CD4-positive, alpha-beta T cell treated with Interleukin-15 for 1 hour (primary cell): ENCODE results near the gene FAM50B.

Experiments used
- DNase-seq: peaks from one replicate; pipeline ENCODE4 v3.0.0-alpha.2; 2020

FAM50B gene

GRCh38 chr6:3820563-3820962, 28.6 kb upstream of the FAM50B start:
- no peak for DNase-seq

DNA sequence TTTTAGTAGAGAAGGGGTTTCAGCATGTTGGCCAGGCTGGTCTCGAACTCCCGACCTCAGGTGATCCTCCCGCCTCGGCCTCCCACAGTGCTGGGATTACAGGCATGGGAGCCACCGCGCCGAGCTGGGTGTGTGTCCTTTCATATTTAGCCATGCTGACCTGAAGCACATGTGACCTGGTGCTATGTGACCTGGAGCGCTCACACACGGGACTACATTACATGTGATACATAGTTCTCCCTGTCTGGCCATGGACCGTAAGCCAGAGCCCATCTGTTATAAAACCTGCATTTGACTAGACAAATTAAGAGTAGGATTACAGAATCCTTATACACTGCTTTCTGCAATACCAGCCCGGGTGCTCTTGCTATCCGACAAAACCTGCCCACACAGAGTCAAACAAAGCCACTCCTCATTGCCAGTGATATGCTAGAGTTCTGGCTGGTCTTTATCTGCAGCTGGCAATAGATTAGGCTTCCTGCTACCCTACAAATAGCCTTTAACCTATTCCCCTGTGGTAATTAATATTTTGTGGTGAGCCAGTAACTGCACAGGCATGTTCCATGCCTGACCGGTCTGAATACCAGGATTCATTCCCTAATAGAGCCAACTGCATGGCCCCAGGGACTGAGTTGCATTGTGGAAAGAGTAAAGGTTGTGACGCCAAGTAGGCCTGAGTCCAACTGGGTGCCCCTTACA, 26.3 kb upstream of the FAM50B start:
- DNase-seq: no peak

- no peak for DNase-seq
These were observed 25.5 kb upstream of the FAM50B start for GRCh38 chr6:3823671-3824070.

- DNase-seq: no peak
These were observed 23.8 kb upstream of the FAM50B start for GRCh38 chr6:3825331-3825831.

DNA sequence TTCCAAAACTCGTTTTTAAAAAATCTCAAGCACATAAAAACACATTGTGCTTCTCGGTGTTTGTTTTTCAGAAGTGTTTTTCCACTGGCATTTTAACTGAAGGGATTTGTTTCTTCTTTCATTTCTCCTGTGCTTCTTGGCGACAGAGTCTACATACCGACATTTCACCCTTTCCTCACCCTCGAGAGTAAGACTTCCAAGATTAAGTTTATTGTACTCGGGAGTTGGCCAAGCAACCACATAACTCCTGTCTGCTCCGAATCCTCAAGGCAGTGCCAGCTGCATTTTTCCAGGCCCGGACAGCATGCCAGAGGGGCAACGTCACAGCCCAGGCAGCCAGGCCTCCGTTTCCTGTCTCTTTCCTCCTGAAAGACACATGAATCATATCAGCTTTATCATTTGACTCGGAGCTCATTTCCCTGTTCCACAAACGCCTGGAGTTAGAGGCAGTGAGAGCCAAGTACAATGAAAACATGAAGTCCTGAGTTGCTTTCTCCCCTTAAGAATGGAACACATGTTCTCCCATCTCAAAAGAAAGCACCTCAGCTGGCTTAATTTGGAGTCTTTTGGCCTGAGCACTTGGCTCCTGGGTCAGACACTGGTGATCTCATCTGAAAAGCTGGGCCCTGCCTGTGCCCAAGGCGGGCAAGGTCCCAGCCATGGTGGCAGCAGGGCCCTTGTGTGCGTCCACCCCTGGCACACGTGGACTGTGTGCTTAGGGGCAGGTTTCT, 23.2 kb upstream of the FAM50B start:
- no peak for DNase-seq

- DNase-seq: no peak
These were observed 19.9 kb upstream of the FAM50B start for GRCh38 chr6:3829285-3829684.

DNA sequence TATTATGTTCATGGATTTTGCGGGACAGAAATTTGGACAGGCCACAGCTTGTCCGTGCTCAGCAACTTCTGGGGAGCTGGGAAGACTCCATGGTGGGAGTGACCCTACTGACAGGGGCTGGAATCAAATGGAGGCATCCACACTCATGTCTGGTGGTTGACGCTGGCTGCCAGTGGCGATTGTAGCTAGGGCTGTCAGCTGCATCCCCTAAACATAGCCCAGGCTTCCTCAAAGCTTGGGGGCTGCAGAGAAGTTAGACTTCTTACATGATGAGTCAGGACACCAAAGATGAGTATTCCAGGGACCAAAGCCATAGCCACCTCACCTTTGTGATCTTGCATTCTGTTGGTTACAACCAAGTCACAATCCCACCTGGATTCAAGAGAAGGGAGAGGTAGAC, 18.4 kb upstream of the FAM50B start:
- DNase-seq: no peak

- no peak for DNase-seq
These were observed 17.2 kb upstream of the FAM50B start for GRCh38 chr6:3831761-3832530.

GRCh38 chr6:3835055-3835731, 14.0 kb upstream of the FAM50B start:
- DNase-seq: no peak

GRCh38 chr6:3835785-3836184, 13.4 kb upstream of the FAM50B start:
- DNase-seq: no peak

GRCh38 chr6:3836566-3836965, 12.6 kb upstream of the FAM50B start:
- no peak for DNase-seq

DNA sequence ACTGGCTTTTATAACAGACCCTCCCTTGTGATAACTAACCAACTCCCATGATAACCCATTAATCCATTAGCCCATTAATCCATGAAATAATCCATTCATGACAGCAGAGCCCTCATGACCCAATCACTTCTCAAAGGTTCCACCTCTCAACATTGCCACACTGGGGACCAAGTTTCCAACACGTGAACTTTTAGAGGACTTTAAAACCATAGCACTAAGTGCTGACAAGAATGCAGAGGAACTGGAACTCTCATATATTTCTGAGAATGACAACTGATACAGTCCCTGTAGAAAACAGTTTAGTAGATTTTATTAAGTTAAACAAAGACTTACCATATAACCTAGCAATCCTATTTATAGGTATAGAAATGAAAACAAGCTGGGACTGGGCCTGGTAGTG, 11.4 kb upstream of the FAM50B start:
- DNase-seq: no peak

GRCh38 chr6:3838992-3839867, 9.9 kb upstream of the FAM50B start:
- no peak for DNase-seq

- DNase-seq: no peak
These were observed 8.1 kb upstream of the FAM50B start for GRCh38 chr6:3841066-3841454.

DNA sequence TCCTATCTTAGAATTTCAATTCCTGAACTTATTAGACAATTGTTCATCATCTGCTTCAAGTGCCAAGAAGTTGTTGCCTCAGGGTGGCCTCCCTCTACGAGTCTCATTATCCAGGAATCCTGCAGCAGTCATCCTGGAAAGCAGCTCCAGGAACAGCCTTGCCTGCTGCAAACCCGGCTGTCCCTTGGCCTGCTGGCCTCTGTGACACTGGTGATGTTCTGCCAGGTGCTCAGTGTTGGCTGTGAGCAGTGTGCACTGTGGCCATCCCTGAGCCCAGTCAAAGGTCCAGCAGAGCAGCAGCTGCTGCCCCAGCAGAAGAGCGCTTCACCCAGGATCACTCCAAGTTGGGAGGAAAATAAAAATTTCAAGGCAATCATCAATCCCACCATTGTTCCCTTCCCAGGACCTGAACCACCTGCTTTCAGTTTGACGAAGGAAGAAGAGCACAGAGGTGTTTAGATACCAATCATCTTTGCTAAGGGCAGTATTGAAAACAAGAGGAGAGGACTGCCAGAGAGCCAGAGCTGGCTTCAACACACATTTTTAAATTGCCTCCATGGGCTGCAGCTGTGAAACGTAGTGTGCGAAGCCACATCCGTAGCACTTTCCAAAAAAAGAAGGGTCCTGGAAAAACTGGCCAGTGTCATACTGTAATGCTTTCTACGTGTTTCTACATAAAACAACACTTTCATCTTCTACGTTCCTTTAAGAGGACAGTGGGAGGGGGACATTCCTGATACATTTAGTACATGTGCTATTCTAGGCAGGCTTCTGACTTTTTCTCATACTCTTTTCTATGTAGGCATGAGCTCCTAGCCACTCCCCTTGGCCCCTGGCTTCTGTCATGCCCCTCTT, 7.2 kb upstream of the FAM50B start:
- DNase-seq: no peak

DNA sequence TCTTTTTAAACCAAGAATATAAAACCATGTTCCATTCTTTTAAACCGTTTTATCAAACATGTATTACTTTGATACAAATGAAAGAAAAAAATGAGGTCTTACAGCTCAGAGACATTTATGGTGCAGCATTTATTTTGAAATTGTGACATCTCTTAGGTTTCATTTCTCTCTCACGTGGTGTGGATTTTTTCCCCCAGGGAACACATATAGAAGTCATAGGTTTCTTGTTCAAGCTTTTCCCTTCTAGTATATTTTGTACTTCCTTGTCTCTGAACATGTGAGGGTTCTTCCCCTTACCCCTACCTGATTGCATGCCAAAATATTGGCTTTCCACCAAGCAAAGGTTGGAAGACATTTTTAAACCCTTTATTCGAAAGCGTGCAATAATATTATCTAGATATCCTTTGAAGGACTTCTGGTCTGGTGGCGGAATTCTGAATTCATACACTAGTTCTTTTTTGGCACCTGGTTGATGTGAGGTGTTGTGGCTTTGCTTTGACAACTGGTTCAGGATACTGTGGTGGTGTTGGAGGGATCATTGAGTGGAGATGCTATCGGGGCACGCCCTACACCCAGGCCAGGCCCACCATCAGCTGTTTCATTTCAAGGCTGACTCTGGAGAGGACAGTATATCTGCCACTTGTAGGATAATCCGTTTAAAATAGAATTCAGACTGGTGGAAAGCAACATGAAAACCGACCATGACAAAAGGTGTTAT, 5.6 kb upstream of the FAM50B start:
- no peak for DNase-seq

GRCh38 chr6:3844097-3844463, 5.1 kb upstream of the FAM50B start:
- DNase-seq: no peak

DNA sequence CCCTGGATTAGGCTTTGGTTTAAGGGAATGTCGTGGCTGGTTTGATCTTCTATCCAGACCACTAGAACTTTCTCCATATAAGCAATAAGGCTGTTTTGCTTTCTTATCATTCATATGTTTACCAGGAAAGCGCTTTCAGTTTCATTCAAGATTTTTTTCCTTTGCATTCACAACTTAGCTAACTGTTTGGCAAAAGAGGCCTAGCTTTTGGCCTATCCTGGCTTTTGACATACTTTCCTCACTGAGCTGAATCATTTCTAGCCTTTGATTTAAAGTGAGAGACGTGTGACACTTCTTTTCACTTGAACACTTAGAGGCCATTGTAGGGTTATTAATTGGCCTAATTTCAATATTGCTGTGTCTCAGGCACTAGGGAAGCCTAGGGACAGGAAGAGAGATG, 1.7 kb upstream of the FAM50B start:
- DNase-seq: no peak

GRCh38 chr6:3848380-3848779, 793 bp upstream of the FAM50B start:
- DNase-seq: no peak

DNA sequence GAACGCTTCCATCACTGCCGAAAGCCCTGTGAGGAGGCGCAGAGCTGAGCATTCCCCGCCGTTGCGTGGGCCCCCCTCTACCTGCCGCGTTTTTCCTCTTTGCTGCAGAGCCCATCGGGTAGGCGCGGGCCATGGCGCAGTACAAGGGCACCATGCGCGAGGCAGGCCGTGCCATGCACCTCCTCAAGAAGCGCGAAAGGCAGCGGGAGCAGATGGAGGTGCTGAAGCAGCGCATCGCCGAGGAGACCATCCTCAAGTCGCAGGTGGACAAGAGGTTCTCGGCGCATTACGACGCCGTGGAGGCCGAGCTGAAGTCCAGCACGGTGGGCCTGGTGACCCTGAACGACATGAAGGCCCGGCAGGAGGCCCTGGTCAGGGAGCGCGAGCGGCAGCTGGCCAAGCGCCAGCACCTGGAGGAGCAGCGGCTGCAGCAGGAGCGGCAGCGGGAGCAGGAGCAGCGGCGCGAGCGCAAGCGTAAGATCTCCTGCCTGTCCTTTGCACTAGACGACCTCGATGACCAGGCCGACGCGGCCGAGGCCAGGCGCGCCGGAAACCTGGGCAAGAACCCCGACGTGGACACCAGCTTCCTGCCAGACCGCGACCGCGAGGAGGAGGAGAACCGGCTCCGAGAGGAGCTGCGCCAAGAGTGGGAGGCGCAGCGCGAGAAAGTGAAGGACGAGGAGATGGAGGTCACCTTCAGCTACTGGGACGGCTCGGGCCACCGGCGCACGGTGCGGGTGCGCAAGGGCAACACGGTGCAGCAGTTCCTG, 693 bp downstream of the FAM50B start:
- DNase-seq: no peak
